H7 (cell line): Measurements from ENCODE around the gene INO80B. TPM values are rescaled to one million over a fixed set of nuclear protein-coding genes. Genes with fewer than 3 reads are reported as not detected.
"Not testable (repeated sequence)": the region's sequence is repeated elsewhere in the genome, so short reads cannot be mapped to it uniquely, and the experiment has no call there.

Source experiments
- DNase-seq: peaks from one replicate; pipeline ENCODE4 v3.0.0; 2012
- H3K27me3 ChIP-seq: 2 replicates; pipeline ENCODE4 v1.6.0; 2011; ENCODE audit warnings: mild to moderate bottlenecking, low read length; ENCODE audit not compliant: control insufficient read depth, insufficient read depth
- H3K36me3 ChIP-seq: replicated peaks from 2 replicates; pipeline ENCODE4 v1.5.1; 2011; ENCODE audit warnings: low read length; ENCODE audit not compliant: control insufficient read depth, insufficient read depth
- H3K4me3 ChIP-seq: 2 replicates; pipeline ENCODE4 v1.5.1; 2011; ENCODE audit warnings: low read depth, mild to moderate bottlenecking, control low read depth, low read length, moderate library complexity; ENCODE audit not compliant: insufficient read depth
- total RNA-seq: library from RNA; depleted of rRNA; stranded (reverse); fragments of >200 nt; shearing (Covaris generic); gene quantifications from 2 replicates; pipeline ENCODE4 v1.2.3, GENCODE V29; 2014

Gene INO80B
- total RNA-seq, 1 experiment from 2014 or later, result 9.6 TPM

DNA sequence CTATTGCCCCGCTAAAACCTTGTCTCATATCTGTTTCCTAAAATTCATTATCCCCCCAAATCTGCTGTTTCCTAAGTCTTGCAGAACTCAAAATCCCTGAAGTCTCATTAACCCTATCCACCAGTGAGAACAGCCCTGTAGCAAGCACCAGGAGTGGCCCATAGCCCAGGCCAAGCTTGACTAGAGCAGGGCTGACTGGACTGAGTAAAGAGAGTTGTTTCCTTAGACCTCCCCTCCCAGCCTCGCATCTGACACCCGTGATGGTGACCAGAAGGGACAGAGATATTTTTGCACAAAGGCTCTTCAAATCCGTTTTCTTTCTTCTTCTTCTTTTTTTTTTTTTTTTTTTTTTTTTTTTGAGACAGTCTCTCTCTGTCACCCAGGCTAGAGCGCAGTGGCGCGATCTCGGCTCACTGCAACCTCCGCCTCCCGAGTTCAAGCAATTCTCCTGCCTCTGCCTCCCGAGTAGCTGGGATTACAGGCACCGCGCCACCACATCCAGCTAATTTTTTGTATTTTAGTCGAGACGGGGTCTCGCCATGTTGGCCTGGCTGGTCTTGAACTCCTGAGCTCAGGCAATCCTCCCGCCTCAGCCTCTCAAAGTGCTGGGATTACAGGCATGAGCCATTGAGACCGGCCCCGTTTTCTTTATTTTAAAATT is 34.3 kb upstream of the INO80B start:
- peak overlapping the region; percentile 92; the same call in 1 of the 2 replicates for H3K4me3 ChIP-seq
- H3K27me3 ChIP-seq, H3K36me3 ChIP-seq: not testable (repeated sequence)
- DNase-seq, result peak; percentile 29

- peak within 1 kb of the TSS; percentile 92 for H3K4me3 ChIP-seq
- peak; percentile 99 for DNase-seq
- H3K27me3 ChIP-seq, result peaks cover 8% of the 10 kb centered on the region; the same call in 1 of the 2 replicates
- peaks cover 4% of the 10 kb centered on the region for H3K36me3 ChIP-seq
Observed at GRCh38 chr2:74421221-74421870, 33.5 kb upstream of the INO80B start, which contains the start of the genes C2orf81 and WDR54. Gene C2orf81, minus strand, starts transcription at chr2:74421619. Its CDS starts 59 bp downstream, at chr2:74421560. Gene WDR54, plus strand, starts transcription at chr2:74421730. Its CDS starts 424 bp downstream, at chr2:74422154.

- Histone ChIP-seq H3K36me3 (peaks cover 15% of the 10 kb centered on the region), H3K27me3 (peaks cover 8% of the 10 kb centered on the region; the same call in 1 of the 2 replicates), H3K4me3 (no peak overlapping the region)
- peak; percentile 16 for DNase-seq
Observed at GRCh38 chr2:74423231-74424095, 31.4 kb upstream of the INO80B start.

DNA sequence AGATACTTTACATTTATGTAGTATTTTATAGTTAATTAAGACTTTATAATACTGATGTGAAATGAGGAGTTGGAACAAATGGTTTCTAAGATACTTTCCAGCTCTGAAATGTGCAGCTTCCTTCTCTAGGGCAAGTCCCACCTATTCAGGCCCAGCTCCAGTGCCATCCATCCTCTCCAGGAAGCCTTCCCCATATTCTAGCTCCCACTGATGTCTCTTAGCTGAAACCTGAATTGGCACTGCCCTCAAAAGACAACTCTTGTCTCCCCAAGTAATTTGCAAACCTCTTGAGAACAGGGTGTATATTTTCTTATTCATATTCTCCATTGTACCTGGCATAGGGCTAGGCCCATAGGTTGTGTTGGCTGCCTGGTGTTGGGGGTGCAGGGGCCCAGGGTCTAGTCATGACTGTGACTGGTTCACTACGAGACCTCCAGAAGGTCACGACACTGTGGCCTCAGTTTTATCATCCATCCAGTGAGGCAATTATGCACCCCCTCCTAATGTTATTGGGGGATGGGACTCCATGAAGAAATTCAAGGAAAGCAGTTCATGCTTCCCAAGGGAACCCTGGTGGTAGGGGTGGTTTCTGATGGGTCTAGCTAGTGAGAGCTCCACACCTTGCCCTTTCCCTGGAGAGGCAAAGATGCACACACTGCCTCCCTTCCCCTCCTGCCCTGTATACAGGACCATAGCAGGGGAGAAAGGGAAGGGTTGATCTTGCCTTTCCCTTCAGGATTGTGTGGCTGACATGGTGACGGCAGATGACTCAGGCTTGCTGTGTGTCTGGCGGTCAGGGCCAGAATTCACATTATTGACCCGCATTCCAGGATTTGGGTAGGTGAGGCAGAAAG is 30.5 kb upstream of the INO80B start:
- Histone ChIP-seq H3K36me3 (peaks cover 23% of the 10 kb centered on the region), H3K27me3 (peaks cover 8% of the 10 kb centered on the region; the same call in 1 of the 2 replicates), H3K4me3 (no peak overlapping the region)
- peak; percentile 38 for DNase-seq

DNA sequence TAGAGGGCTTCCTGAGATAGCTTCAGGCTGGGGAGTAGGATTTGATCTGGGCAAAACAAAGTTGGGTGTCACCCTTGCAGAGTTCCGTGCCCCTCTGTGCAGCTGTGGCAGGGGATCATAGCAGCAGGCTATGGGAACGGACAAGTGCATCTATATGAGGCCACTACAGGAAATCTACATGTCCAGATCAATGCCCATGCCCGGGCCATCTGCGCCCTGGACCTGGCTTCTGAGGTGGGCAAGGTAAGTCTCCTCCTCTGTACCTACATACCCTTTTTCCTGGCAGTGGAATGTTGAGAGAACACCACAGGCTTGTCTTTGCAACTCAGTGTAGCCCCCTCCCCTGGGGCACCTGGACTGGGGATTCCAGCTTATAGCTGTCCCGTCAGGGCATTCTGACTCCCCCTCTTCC is 29.9 kb upstream of the INO80B start:
- peaks cover 7% of the 10 kb centered on the region; the same call in 1 of the 2 replicates for H3K27me3 ChIP-seq
- DNase-seq, result peak; percentile 30
- no peak overlapping the region for H3K4me3 ChIP-seq
- H3K36me3 ChIP-seq, result peaks cover 28% of the 10 kb centered on the region

DNA sequence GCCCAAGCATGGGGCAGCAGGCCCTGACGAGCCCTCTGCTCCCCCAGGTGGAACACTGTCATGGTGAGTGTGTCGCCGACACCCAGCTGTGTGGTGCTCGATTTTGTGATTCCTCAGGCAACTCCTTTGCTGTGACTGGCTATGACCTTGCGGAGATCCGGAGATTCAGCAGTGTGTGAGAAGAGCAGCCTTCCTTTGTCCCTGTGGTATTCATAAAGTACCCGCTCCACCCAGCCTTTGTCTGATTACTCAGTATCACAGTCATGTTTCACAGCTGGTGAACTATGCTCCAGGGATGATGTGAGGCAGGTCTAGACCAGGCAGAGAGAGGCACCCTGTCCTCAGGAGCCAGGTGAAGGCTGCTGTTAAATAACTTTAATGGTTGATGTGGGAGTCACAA is 29.4 kb upstream of the INO80B start:
- Histone ChIP-seq H3K27me3 (peaks cover 4% of the 10 kb centered on the region; the same call in 1 of the 2 replicates), H3K4me3 (no peak overlapping the region), H3K36me3 (peaks cover 33% of the 10 kb centered on the region)
- DNase-seq, result no peak

- no peaks in the 10 kb centered on the region; the same call in 1 of the 2 replicates for H3K27me3 ChIP-seq
- peak; percentile 49 for DNase-seq
- H3K36me3 ChIP-seq, result peaks cover 39% of the 10 kb centered on the region
- no peak overlapping the region for H3K4me3 ChIP-seq
Observed at GRCh38 chr2:74426181-74426758, 28.6 kb upstream of the INO80B start.

- Histone ChIP-seq H3K27me3 (no peaks in the 10 kb centered on the region; the same call in 1 of the 2 replicates), H3K36me3 (peaks cover 49% of the 10 kb centered on the region)
- DNase-seq, result peak; percentile 26
Observed at GRCh38 chr2:74427551-74427950, 27.3 kb upstream of the INO80B start.

DNA sequence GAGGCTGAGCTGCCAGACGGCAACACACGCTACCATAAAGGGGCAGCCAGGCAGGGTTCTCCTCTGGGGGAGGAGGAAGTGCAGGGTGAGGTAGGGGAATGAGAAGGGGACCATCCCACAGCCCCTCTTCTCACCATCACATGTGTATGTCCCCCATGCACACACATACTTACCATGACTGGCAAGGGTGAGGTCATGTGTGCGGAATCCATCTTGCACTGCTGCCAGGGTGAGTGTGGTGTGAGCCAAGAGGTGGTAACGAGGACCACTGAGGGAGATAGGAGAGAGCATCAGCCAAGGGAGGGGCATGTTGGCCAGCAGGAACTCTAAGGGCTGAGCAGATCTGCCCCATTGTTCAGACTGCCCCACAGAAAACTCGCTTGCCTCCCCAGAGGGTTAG is 26.2 kb upstream of the INO80B start:
- H3K36me3 ChIP-seq, result peaks cover 49% of the 10 kb centered on the region
- no peaks in the 10 kb centered on the region; the same call in 1 of the 2 replicates for H3K27me3 ChIP-seq
- peak; percentile 13 for DNase-seq
- no peak overlapping the region for H3K4me3 ChIP-seq

More at GRCh38 chr2:74427551-74427950, 27.3 kb upstream of the INO80B start:
- no peak overlapping the region for H3K4me3 ChIP-seq

- Histone ChIP-seq H3K4me3 (no peak overlapping the region), H3K27me3 (no peaks in the 10 kb centered on the region), H3K36me3 (peaks cover 49% of the 10 kb centered on the region)
- DNase-seq, result no peak
Observed at GRCh38 chr2:74429487-74430451, 25.1 kb upstream of the INO80B start.

DNA sequence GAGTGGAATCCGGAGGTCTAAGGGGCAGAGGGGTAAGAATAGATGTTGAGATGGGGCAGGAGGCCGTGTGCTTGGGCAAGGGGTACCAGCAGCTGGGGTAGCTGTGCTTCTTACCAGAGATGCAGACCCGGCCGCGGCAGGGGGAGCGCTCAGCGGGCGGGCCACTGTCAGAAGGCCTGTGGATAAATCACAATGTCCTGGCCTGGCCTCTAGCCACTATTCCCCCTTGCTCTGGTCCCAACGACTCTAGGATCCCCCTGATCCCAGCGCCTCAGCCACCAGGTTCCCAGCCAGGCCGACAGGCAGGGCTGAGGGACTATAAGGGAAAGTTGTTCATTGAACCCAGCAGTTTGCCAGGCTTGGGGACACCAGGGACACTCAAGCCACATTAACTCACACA is 24.4 kb upstream of the INO80B start:
- H3K27me3 ChIP-seq, result no peaks in the 10 kb centered on the region
- no peak overlapping the region for H3K4me3 ChIP-seq
- H3K36me3 ChIP-seq, result peaks cover 49% of the 10 kb centered on the region
- DNase-seq, result no peak

DNA sequence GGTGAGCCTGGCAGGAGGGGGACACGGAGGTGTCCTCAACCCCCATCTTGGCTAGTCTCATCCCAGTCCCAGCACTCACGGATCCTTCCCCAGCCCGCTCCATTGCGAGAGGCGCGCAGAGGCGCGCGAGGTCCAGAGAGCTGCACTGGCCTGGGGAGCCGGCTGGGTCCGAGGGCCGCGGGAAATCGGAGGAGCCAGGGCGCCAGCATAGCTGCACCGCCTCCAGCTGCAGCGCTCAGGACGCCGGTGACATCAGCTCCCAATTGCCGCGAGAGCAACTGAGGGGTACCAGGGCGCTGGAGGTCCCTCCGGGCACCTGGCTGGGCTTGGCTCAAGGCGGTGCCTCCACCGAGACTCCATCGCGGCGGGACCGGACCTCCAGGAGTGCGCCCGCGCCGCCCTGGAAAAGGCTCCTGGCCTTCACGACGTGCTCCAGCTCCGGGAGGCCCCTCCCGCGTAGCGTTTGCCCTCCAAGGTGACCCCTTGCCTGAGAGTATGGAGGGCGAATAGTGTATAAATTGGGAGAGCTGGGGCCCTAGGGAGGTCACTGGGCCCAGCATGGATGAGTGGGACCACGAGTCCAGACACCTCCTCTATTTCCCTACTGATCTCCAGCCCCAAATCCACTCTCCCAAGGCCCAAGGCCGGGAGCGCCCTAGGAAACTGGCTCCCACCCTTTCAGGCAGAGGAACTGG is 18.6 kb upstream of the INO80B start:
- peak; percentile 67 for DNase-seq
- H3K27me3 ChIP-seq, result no peaks in the 10 kb centered on the region
- peaks cover 12% of the 10 kb centered on the region for H3K36me3 ChIP-seq
- no peak overlapping the region for H3K4me3 ChIP-seq
